ES-I3 (cell line): ENCODE measurements around the gene KRTAP19-7.

ENCODE experiments used
- H3K36me3 ChIP-seq: 2 replicates; pipeline ENCODE4 v1.6.1; 2013; ENCODE audit warnings: mild to moderate bottlenecking, low read length, control low read depth, moderate library complexity; ENCODE audit not compliant: insufficient read depth
- H3K4me1 ChIP-seq: 2 replicates; pipeline ENCODE4 v1.6.1; 2013; ENCODE audit warnings: mild to moderate bottlenecking, control low read depth, low read length; ENCODE audit not compliant: insufficient read depth
- H3K9ac ChIP-seq: 2 replicates; pipeline ENCODE4 v1.6.1; 2013; ENCODE audit warnings: low read depth, mild to moderate bottlenecking, low read length, moderate library complexity
- H3K9me3 ChIP-seq: 2 replicates; pipeline ENCODE4 v1.6.1; 2013; ENCODE audit warnings: mild to moderate bottlenecking, low read length, moderate library complexity; ENCODE audit not compliant: control insufficient read depth, insufficient read depth

Gene KRTAP19-7

GRCh38 chr21:30561264-30561895, at the start of gene KRTAP19-7:
TSS of gene KRTAP19-7 (minus strand) at chr21:30561314. CDS start at chr21:30561289, 25 bp downstream.
- Histone ChIP-seq H3K9me3 (no peaks in the 10 kb centered on the region), H3K4me1 (no peaks in the 10 kb centered on the region), H3K9ac (no peak within 1 kb of the TSS), H3K36me3 (no peaks in the 10 kb centered on the region)

- Histone ChIP-seq H3K9ac (no peak overlapping the region), H3K36me3 (no peaks in the 10 kb centered on the region), H3K4me1 (no peaks in the 10 kb centered on the region), H3K9me3 (no peaks in the 10 kb centered on the region)
Observed at GRCh38 chr21:30605968-30606367, 44.9 kb upstream of the KRTAP19-7 start.

- Histone ChIP-seq H3K36me3 (no peaks in the 10 kb centered on the region), H3K4me1 (no peaks in the 10 kb centered on the region)
Observed at GRCh38 chr21:30600787-30601186, 39.7 kb upstream of the KRTAP19-7 start, which contains the start of gene KRTAP22-1. TSS of gene KRTAP22-1 (plus strand) at chr21:30601087.

GRCh38 chr21:30598802-30599201, 37.7 kb upstream of the KRTAP19-7 start, which contains the start of gene KRTAP6-2:
TSS of gene KRTAP6-2 (minus strand) at chr21:30598902. CDS start at chr21:30598874, 28 bp downstream.
- Histone ChIP-seq H3K4me1 (no peaks in the 10 kb centered on the region), H3K9me3 (no peaks in the 10 kb centered on the region), H3K36me3 (no peaks in the 10 kb centered on the region), H3K9ac (no peak within 1 kb of the TSS)

More at GRCh38 chr21:30600787-30601186, 39.7 kb upstream of the KRTAP19-7 start, which contains the start of gene KRTAP22-1:
- no peaks in the 10 kb centered on the region for H3K9me3 ChIP-seq
- no peak within 1 kb of the TSS for H3K9ac ChIP-seq

GRCh38 chr21:30592140-30592539, 31.0 kb upstream of the KRTAP19-7 start, which contains the start of gene KRTAP6-3:
TSS of gene KRTAP6-3 (plus strand) at chr21:30592440. CDS start at chr21:30592446, 6 bp downstream.
- Histone ChIP-seq H3K4me1 (no peaks in the 10 kb centered on the region), H3K36me3 (no peaks in the 10 kb centered on the region), H3K9me3 (no peaks in the 10 kb centered on the region), H3K9ac (no peak within 1 kb of the TSS)

- no peaks in the 10 kb centered on the region for H3K9me3 ChIP-seq
- no peaks in the 10 kb centered on the region for H3K4me1 ChIP-seq
- H3K9ac ChIP-seq = no peak within 1 kb of the TSS
Observed at GRCh38 chr21:30590297-30590696, 29.2 kb upstream of the KRTAP19-7 start, which contains the start of gene KRTAP22-2. TSS of gene KRTAP22-2 (minus strand) at chr21:30590397.

GRCh38 chr21:30582870-30583269, 21.8 kb upstream of the KRTAP19-7 start:
- H3K9me3 ChIP-seq = no peaks in the 10 kb centered on the region
- H3K9ac ChIP-seq = no peak overlapping the region
- H3K36me3 ChIP-seq = no peaks in the 10 kb centered on the region
- no peaks in the 10 kb centered on the region for H3K4me1 ChIP-seq

More at GRCh38 chr21:30590297-30590696, 29.2 kb upstream of the KRTAP19-7 start, which contains the start of gene KRTAP22-2:
- no peaks in the 10 kb centered on the region for H3K36me3 ChIP-seq

- no peaks in the 10 kb centered on the region for H3K4me1 ChIP-seq
- H3K36me3 ChIP-seq = no peaks in the 10 kb centered on the region
- H3K9me3 ChIP-seq = no peaks in the 10 kb centered on the region
- no peak overlapping the region for H3K9ac ChIP-seq
Observed at GRCh38 chr21:30580132-30580531, 19.0 kb upstream of the KRTAP19-7 start.

GRCh38 chr21:30579346-30579745, 18.2 kb upstream of the KRTAP19-7 start:
- Histone ChIP-seq H3K9me3 (no peaks in the 10 kb centered on the region), H3K9ac (no peak overlapping the region), H3K4me1 (no peaks in the 10 kb centered on the region), H3K36me3 (no peaks in the 10 kb centered on the region)

GRCh38 chr21:30577766-30578165, 16.7 kb upstream of the KRTAP19-7 start:
- Histone ChIP-seq H3K9ac (no peak overlapping the region), H3K36me3 (no peaks in the 10 kb centered on the region), H3K4me1 (no peaks in the 10 kb centered on the region), H3K9me3 (no peaks in the 10 kb centered on the region; the same call in 1 of the 2 replicates)

- Histone ChIP-seq H3K4me1 (no peaks in the 10 kb centered on the region), H3K9me3 (no peaks in the 10 kb centered on the region), H3K9ac (no peak overlapping the region), H3K36me3 (no peaks in the 10 kb centered on the region)
Observed at GRCh38 chr21:30567617-30568016, 6.5 kb upstream of the KRTAP19-7 start.

GRCh38 chr21:30563630-30564029, 2.5 kb upstream of the KRTAP19-7 start:
- Histone ChIP-seq H3K36me3 (no peaks in the 10 kb centered on the region), H3K9ac (no peak overlapping the region), H3K4me1 (no peaks in the 10 kb centered on the region), H3K9me3 (no peaks in the 10 kb centered on the region)

GRCh38 chr21:30563072-30563471, 2.0 kb upstream of the KRTAP19-7 start:
- Histone ChIP-seq H3K4me1 (no peaks in the 10 kb centered on the region), H3K9ac (no peak overlapping the region), H3K36me3 (no peaks in the 10 kb centered on the region), H3K9me3 (no peaks in the 10 kb centered on the region)

- Histone ChIP-seq H3K9ac (no peak overlapping the region), H3K9me3 (no peaks in the 10 kb centered on the region), H3K36me3 (no peaks in the 10 kb centered on the region), H3K4me1 (no peaks in the 10 kb centered on the region)
Observed at GRCh38 chr21:30561957-30562356, 843 bp upstream of the KRTAP19-7 start.

- Histone ChIP-seq H3K9ac (no peak overlapping the region), H3K36me3 (no peaks in the 10 kb centered on the region), H3K4me1 (no peaks in the 10 kb centered on the region), H3K9me3 (no peaks in the 10 kb centered on the region)
Observed at GRCh38 chr21:30555095-30555494, 6.0 kb downstream of the KRTAP19-7 start.
